PFSK-1 (cell line): Measurements from ENCODE around the gene NXPE3.

ENCODE experiments used
- FOXP2 ChIP-seq: optimal IDR thresholded peaks from 2 replicates; pipeline ENCODE3; 2011; ENCODE audit warnings: borderline replicate concordance, control low read depth, inconsistent platforms; ENCODE audit not compliant: insufficient read depth; ENCODE audit errors: extremely low read length, extremely low read depth
- POLR2AphosphoS5 ChIP-seq: IDR thresholded peaks from 2 replicates; pipeline ENCODE4 v1.6.1; 2012; ENCODE audit warnings: low read depth, mild to moderate bottlenecking, control low read depth, low read length, moderate library complexity
- SIN3A ChIP-seq: IDR thresholded peaks from 2 replicates; pipeline ENCODE4 v1.6.1; 2012; ENCODE audit warnings: mild to moderate bottlenecking, low read length, moderate library complexity, borderline replicate concordance; ENCODE audit not compliant: insufficient read depth
- TAF1 ChIP-seq: IDR thresholded peaks from 2 replicates; pipeline ENCODE4 v1.6.1; 2012; ENCODE audit warnings: low read length, control low read depth, borderline replicate concordance; ENCODE audit not compliant: insufficient read depth
- TF ChIP-seq, protein P1 (sequence below), 2 experiments: IDR thresholded peaks; 2 replicates each; pipeline versions ENCODE4 v1.6.1 to v1.8.0; 2011 to 2012; ENCODE audit warnings: low read depth in 2 of 2, low read length in 2 of 2, control low read depth in 1 of 2, inconsistent platforms in 1 of 2, mild to moderate bottlenecking in 1 of 2, moderate library complexity in 1 of 2; ENCODE audit not compliant: insufficient read depth in 1 of 2

Gene NXPE3

DNA sequence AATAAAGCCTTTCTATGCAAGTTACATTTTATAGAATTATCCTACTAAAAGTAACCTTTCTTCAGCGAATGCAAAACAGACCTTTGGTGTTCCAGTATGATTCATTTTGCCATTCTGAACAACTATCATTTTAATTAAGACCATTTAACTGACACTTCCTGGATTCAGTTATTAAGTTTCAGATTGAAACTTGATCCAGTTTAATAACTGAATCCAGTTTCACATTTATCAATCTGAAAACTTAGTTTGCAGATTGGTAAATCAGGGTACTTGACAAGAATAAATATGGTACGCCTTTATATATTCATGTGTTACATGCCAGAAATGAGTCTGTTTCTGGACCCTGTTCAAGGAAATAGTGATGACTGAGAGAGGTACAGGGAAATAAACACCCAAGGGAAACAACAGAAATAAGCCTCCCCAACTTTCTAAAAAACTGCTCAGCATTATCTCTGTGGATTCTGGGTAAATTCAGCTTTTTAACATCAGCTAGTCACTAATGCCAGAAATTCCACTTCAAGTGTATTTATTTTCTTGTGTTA, 47.0 kb downstream of the NXPE3 start:
- TF ChIP-seq, protein P1, sequence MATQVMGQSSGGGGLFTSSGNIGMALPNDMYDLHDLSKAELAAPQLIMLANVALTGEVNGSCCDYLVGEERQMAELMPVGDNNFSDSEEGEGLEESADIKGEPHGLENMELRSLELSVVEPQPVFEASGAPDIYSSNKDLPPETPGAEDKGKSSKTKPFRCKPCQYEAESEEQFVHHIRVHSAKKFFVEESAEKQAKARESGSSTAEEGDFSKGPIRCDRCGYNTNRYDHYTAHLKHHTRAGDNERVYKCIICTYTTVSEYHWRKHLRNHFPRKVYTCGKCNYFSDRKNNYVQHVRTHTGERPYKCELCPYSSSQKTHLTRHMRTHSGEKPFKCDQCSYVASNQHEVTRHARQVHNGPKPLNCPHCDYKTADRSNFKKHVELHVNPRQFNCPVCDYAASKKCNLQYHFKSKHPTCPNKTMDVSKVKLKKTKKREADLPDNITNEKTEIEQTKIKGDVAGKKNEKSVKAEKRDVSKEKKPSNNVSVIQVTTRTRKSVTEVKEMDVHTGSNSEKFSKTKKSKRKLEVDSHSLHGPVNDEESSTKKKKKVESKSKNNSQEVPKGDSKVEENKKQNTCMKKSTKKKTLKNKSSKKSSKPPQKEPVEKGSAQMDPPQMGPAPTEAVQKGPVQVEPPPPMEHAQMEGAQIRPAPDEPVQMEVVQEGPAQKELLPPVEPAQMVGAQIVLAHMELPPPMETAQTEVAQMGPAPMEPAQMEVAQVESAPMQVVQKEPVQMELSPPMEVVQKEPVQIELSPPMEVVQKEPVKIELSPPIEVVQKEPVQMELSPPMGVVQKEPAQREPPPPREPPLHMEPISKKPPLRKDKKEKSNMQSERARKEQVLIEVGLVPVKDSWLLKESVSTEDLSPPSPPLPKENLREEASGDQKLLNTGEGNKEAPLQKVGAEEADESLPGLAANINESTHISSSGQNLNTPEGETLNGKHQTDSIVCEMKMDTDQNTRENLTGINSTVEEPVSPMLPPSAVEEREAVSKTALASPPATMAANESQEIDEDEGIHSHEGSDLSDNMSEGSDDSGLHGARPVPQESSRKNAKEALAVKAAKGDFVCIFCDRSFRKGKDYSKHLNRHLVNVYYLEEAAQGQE (IDR thresholded peaks at IDR 0.05; ENCODE audit: insufficient read depth in 1 of 2, low read depth in 2 of 2, low read length in 2 of 2), result no peak
- TF ChIP-seq FOXP2 (no peak), TAF1 (no peak), POLR2AphosphoS5 (no peak), SIN3A (no peak)

DNA sequence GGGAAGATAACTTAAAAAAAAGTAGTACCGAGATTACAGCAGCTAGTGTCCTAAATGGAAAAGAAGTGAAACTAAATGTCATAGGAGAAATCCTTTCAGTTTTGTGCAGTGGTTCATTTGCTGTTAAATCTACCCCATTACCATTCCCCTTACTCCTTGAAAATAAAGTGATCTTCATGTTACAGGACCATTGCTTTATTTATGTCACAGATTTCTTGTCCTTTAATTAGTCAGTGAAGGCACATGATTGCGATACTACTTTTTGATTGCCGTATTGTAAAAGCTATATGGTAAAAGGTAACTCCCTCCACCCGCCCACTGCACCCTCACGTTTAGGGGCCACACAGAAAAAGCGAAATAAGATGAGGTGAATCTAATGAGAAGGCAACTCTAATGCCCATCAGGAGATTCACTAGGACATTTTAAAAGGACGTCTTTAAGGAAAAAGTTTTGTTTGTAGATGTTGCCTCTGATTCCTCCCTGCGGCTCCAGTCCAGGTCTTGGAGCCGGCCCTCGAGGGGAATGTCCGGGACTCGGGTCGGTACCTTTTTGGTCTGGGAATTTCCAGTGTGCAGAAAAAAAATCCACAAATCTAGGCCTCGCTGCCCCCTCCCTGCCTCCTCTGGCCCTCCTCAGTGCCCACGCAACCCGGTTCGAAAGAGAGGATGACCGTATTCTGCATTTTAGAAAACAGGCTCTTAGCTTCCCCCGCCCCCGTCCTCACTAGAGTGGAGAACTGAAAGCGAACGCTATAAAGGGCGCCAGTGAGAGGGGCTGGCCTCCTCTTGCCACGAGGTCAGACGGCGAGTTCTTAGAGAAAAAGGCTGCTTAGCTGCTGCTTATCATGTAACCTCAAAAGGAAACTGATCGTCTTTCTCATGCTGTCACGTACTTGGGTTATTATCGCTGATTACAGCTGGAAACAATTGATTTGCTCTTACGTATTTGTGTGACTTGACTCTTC, 48.5 kb downstream of the NXPE3 start:
- TF ChIP-seq FOXP2, result no peak
- TF ChIP-seq, protein P1 (IDR thresholded peaks at IDR 0.05; ENCODE audit: insufficient read depth in 1 of 2, low read depth in 2 of 2, low read length in 2 of 2), result no peak
- no peak for TF ChIP-seq SIN3A
- TF ChIP-seq POLR2AphosphoS5, result no peak

DNA sequence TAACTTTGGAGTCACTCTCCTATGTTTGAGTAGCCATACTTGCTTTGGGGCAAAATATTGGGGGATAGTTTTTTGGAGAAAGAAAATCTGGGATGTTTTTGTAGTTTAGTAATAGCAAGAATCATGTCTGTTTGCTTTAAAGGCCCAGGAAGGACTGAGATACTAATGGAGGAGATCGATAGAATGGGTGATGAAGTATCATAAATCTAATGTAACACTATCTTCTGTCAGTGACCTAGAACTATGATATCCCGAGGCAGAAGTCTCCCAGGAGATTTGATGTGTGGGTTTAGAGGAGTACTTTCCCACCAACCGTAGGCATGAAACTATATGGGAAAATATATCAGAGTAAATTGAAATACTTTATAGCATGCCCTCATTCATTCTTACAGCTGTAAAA, 49.3 kb downstream of the NXPE3 start:
- no peak for TF ChIP-seq SIN3A
- TF ChIP-seq FOXP2, result no peak
- no peak for TF ChIP-seq POLR2AphosphoS5
- TF ChIP-seq TAF1, result no peak
- TF ChIP-seq, protein P1 (IDR thresholded peaks at IDR 0.05; ENCODE audit: insufficient read depth in 1 of 2, low read depth in 2 of 2, low read length in 2 of 2), result no peak

DNA sequence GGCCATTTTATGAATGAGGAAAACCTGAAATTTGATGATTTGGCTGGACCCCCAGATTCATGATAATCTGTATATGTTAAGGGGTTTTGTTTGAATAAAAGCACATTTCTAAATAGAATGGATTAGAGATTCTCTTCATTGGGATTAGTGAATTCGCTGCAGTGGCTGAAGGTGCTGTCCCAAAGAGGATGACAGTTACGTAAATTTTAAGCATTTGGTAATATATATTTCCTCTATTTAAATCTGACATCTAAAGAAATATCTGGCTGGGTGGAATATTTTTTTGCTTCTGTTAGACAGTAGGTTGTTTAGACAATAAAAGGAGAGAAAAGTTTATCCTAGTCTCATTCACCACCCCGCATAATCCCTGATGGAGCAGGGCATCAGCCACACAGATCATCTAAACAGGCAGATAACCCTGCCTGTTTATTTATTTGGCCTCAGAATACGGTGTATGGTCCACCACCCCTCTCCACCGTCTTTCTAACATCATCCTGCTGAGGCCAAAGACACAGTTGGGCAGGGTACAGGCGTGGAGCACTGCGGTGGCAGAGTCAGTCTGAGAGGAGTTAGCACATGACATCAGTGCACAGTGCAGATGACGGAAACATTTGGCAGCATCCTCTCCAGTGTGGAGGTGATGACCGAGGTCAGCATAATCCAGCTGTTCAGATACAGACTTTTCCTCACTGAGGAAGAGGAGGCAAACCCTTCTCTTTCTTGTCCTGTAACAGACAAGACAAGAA, 49.9 kb downstream of the NXPE3 start:
- TF ChIP-seq TAF1, result no peak
- TF ChIP-seq FOXP2, result peak; percentile 38

DNA sequence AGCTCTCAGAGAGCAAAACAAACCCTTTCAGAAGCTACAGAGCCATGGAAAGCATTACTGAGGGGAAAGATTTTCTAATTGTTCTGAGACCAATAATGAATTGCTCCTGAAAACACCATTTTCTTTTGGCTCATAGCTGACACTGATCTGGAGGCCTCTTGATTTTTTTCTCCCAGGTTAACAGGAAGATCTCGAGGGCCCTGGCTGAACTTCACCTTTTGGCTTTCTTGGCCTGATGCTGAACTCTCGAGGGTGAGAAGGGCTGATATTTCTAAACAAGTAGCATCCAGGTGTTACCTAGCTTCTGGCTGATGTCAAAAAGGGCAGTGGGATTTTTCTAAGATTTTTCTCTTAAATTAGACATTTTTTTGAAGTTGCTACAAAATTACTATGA, 50.4 kb downstream of the NXPE3 start:
- TF ChIP-seq POLR2AphosphoS5, result no peak
- TF ChIP-seq SIN3A, result no peak
- TF ChIP-seq TAF1, result no peak
- TF ChIP-seq, protein P1 (IDR thresholded peaks at IDR 0.05; ENCODE audit: insufficient read depth in 1 of 2, low read depth in 2 of 2, low read length in 2 of 2), result no peak
- TF ChIP-seq FOXP2, result no peak
